Ureter (tissue), 1 donor: Measurements from ENCODE around the gene PDE9A. TPM values are rescaled to one million over a fixed set of nuclear protein-coding genes. Genes with fewer than 3 reads are reported as not detected.

Experiments
- DNase-seq: peaks from one replicate; pipeline ENCODE4 v3.0.0-alpha.2; 2020; ENCODE audit warnings: low spot score
- total RNA-seq: library from RNA; stranded (reverse); gene quantifications from one replicate; pipeline ENCODE4 v1.2.4, GENCODE V29; 2023
- donor health status: DM: yes; HTN: yes; CAD: no.

The PDE9A gene
- total RNA-seq, 1 donor from 2014 or later: 26.1 TPM

- no peak for DNase-seq
These were observed 103.3 kb downstream of the PDE9A start for GRCh38 chr21:42756580-42757250.

- DNase-seq: no peak
These were observed 104.0 kb downstream of the PDE9A start for GRCh38 chr21:42757422-42757821.

- DNase-seq: no peak
These were observed 104.6 kb downstream of the PDE9A start for GRCh38 chr21:42757826-42758655.

DNA sequence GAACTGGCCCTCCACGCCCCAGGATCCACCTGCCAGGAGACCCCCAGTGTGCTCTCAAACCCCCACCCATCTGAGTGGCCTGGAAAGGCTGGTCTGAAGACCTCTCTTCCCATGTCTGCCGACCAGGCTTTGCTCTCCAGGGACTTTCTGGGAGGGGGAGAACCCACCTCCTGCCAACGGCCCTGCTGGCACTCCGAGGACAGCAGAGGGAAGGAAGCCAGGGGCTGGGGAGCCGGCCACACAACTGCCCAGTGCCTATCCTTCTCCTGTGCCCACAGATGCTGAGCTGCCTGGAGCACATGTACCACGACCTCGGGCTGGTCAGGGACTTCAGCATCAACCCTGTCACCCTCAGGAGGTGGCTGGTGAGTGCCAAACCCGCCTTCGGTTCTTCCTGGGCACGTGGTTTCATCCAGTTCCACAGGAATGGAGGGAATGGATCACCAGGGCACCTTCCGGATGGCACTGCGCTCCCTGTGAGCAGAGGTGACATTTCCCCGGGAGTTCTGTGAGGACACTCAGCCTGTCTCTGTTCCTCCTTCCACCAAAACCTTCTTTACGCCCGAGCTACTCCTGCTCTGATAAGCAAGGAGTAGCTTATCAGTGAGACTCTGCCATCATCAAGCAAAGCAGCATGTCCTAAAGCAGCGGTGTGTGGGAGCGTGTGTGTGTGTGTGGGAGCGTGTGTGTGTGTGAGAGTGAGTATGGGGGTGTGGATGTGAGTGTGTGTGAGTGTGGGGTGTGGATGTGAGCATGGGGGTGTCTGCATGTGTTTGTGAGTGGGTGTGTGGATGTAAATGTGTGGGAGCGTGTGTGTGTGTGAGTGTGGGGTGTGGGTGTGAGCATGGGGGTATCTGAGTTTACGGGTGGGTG is 105.5 kb downstream of the PDE9A start:
- DNase-seq: no peak

DNA sequence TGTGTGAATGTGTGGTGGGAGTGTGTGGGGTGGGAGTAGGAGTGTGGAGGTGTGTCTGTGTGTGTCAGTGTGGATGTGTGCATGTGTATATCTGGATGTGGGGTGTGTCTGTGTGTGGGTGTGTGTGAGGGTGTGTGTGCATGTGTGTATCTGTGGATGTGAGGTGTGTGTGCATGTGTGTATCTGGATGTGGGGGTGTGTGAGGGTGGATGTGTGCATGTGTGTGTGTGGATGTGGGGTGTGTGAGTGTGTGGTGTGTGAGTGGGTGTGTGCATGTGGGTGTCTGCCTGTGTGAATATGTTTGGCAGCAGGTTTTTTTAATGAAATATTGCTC is 106.1 kb downstream of the PDE9A start:
- DNase-seq: no peak

DNA sequence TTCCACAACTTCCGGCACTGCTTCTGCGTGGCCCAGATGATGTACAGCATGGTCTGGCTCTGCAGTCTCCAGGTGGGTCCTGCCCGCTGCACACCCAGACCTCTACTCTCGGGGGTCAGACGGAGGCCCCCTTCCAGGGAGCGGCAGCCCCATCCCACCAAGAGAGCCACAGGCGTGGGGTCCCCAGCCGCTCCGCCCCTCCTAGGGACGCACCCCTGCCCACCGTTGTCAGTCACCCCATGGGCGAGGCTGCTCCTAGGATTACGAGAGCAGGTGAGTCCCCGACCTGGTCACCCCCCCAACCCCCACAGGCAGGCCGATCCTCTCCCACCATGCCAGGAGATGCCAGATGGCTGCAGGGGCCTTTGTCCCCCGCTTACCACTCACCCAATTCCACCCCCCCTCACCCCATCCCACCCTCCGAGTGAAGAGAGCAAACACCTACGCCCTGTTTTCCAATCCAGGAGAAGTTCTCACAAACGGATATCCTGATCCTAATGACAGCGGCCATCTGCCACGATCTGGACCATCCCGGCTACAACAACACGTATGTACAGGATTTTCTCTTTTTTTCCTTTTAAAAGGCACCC is 107.0 kb downstream of the PDE9A start:
- DNase-seq: no peak

GRCh38 chr21:42760951-42761751 is 107.7 kb downstream of the PDE9A start:
- DNase-seq: no peak

GRCh38 chr21:42761776-42762335 is 108.4 kb downstream of the PDE9A start:
- no peak for DNase-seq

- DNase-seq: no peak
These were observed 110.4 kb downstream of the PDE9A start for GRCh38 chr21:42763581-42764442.

DNA sequence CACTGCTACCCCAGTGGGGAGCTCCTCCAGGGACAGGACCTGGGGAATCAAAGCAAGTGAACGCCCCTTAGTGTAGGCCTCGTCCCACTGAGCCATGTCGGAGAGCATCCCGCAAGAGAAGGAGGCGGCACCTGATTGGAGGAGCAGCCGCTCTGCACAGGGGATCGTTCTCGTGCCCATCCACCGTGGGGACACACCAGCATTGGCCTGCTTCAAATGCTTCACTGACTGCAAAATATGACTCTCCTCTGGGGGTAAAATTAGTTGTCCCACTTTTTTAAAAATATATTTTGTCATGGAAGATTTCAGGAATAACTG is 111.0 kb downstream of the PDE9A start:
- DNase-seq: no peak

DNA sequence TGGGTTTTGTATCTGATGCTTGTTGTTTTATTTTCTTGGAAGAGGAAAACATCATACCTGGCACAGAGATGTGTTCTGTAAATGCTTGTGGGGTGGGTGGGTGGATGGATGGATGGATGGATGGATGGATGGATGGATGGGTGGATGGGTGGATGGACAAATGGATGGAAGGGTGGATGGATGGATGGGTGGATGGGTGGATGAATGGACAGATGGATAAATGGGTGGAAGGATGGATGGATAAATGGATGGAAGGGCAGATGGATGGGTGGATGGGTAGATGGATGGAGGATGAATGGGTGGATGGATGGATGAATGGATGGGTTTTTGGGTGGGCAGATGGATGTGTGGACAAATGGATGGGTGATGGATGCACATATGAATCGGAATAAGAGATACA is 111.5 kb downstream of the PDE9A start:
- no peak for DNase-seq

- DNase-seq: no peak
These were observed 112.2 kb downstream of the PDE9A start for GRCh38 chr21:42765656-42766055.

- no peak for DNase-seq
These were observed 113.5 kb downstream of the PDE9A start for GRCh38 chr21:42766739-42767560.

DNA sequence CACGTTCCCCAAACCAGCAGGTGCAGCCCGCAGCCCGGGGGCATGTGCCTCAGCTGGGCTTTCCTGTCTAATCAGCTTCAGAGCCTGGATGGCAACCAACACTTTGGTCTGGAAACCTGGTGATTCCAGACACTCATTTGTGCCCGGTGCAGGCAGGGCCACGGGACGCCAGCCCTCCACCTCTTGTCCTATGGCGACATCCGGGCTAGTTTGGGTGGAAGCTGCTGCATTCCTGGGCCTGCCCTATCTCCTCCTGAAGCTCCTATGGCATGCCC is 114.1 kb downstream of the PDE9A start:
- no peak for DNase-seq

- no peak for DNase-seq
These were observed 115.1 kb downstream of the PDE9A start for GRCh38 chr21:42768324-42769121.

GRCh38 chr21:42769183-42769819 is 115.9 kb downstream of the PDE9A start:
- DNase-seq: no peak

GRCh38 chr21:42769820-42770716 is 116.6 kb downstream of the PDE9A start:
- no peak for DNase-seq
